ENCODE data around the gene MAPK11. TPM values are rescaled to one million over a fixed set of nuclear protein-coding genes. Genes with fewer than 3 reads are reported as not detected.

Gene MAPK11
- polyA plus RNA-seq, 3 donors from 2014 or later = 0.12 to 0.22 TPM; not detected in 1

- Mint-ChIP-seq H3K36me3 (peaks cover 0 to 23% (median 12%) of the 10 kb centered on the region in 3 donors), H3K27me3 (ENCODE audit: low read depth in 3 of 3) (peaks cover 0 to 6% (median 0%) of the 10 kb centered on the region in 3 donors), H3K27ac (no peak overlapping the region), H3K4me1 (peaks cover 0 to 2% of the 10 kb centered on the region in 2 donors), H3K4me3 (no peak overlapping the region), H3K9me3 (no peaks in the 10 kb centered on the region)
- DNase-seq = no peak
Measured at GRCh38 chr22:50226875-50227165, 43.4 kb downstream of the MAPK11 start.

GRCh38 chr22:50226063-50226874 lies 43.9 kb downstream of the MAPK11 start:
- Mint-ChIP-seq H3K36me3 (peaks cover 0 to 24% (median 12%) of the 10 kb centered on the region in 3 donors), H3K4me1 (peaks cover 0 to 2% of the 10 kb centered on the region in 2 donors), H3K9me3 (no peaks in the 10 kb centered on the region), H3K4me3 (no peak overlapping the region), H3K27me3 (ENCODE audit: low read depth in 3 of 3) (peaks cover 0 to 6% (median 0%) of the 10 kb centered on the region in 3 donors), H3K27ac (no peak overlapping the region)
- no peak for DNase-seq

- Mint-ChIP-seq H3K9me3 (no peaks in the 10 kb centered on the region), H3K27ac (no peak overlapping the region), H3K36me3 (peaks cover 0 to 28% (median 12%) of the 10 kb centered on the region in 3 donors), H3K27me3 (ENCODE audit: low read depth in 3 of 3) (peaks cover 0 to 6% (median 3%) of the 10 kb centered on the region in 3 donors), H3K4me3 (no peak overlapping the region), H3K4me1 (peaks cover 0 to 2% of the 10 kb centered on the region in 2 donors)
- no peak for DNase-seq
Measured at GRCh38 chr22:50225200-50225969, 44.8 kb downstream of the MAPK11 start.

GRCh38 chr22:50224071-50224470 lies 46.1 kb downstream of the MAPK11 start:
- peak overlapping the region in 1 of 6 donors; percentile 4 for H3K27ac Mint-ChIP-seq
- DNase-seq = no peak
- peaks cover 2 to 9% (median 3%) of the 10 kb centered on the region in 3 donors for H3K27me3 Mint-ChIP-seq (ENCODE audit: low read depth in 3 of 3)
- H3K4me1 Mint-ChIP-seq = no peaks in the 10 kb centered on the region
- H3K36me3 Mint-ChIP-seq = peaks cover 0 to 20% (median 7%) of the 10 kb centered on the region in 3 donors
- H3K9me3 Mint-ChIP-seq = no peaks in the 10 kb centered on the region
- H3K4me3 Mint-ChIP-seq = no peak overlapping the region

- peaks cover 0 to 18% (median 0%) of the 10 kb centered on the region in 3 donors for H3K36me3 Mint-ChIP-seq
- H3K27me3 Mint-ChIP-seq (ENCODE audit: low read depth in 3 of 3) = peaks cover 3 to 9% (median 7%) of the 10 kb centered on the region in 3 donors
- no peaks in the 10 kb centered on the region for H3K9me3 Mint-ChIP-seq
- H3K4me1 Mint-ChIP-seq = no peaks in the 10 kb centered on the region
- H3K27ac Mint-ChIP-seq = no peak overlapping the region
- DNase-seq = no peak
- H3K4me3 Mint-ChIP-seq = no peak overlapping the region
Measured at GRCh38 chr22:50222508-50222907, 47.7 kb downstream of the MAPK11 start.

- Mint-ChIP-seq H3K9me3 (no peaks in the 10 kb centered on the region), H3K36me3 (peaks cover 0 to 21% (median 0%) of the 10 kb centered on the region in 3 donors), H3K27ac (no peak overlapping the region), H3K4me1 (no peaks in the 10 kb centered on the region), H3K4me3 (no peak overlapping the region), H3K27me3 (ENCODE audit: low read depth in 3 of 3) (peaks cover 3 to 12% (median 9%) of the 10 kb centered on the region in 3 donors)
- no peak for DNase-seq
Measured at GRCh38 chr22:50221410-50222300, 48.5 kb downstream of the MAPK11 start.

GRCh38 chr22:50220603-50221409 lies 49.4 kb downstream of the MAPK11 start:
- H3K27me3 Mint-ChIP-seq (ENCODE audit: low read depth in 3 of 3) = peaks cover 3 to 15% (median 10%) of the 10 kb centered on the region in 3 donors
- H3K4me1 Mint-ChIP-seq = no peaks in the 10 kb centered on the region
- peak overlapping the region in 1 of 6 donors; percentile 23 for H3K27ac Mint-ChIP-seq
- no peak overlapping the region for H3K4me3 Mint-ChIP-seq
- DNase-seq = no peak
- H3K9me3 Mint-ChIP-seq = no peaks in the 10 kb centered on the region
- peaks cover 0 to 24% (median 0%) of the 10 kb centered on the region in 3 donors for H3K36me3 Mint-ChIP-seq

GRCh38 chr22:50219800-50220602 lies 50.2 kb downstream of the MAPK11 start:
- no peaks in the 10 kb centered on the region for H3K9me3 Mint-ChIP-seq
- DNase-seq = no peak
- H3K36me3 Mint-ChIP-seq = peaks cover 0 to 24% (median under 1%) of the 10 kb centered on the region in 3 donors
- peak overlapping the region in 1 of 6 donors; percentile 39 for H3K27ac Mint-ChIP-seq
- H3K4me3 Mint-ChIP-seq = no peak overlapping the region
- H3K27me3 Mint-ChIP-seq (ENCODE audit: low read depth in 3 of 3) = peaks cover 3 to 18% (median 10%) of the 10 kb centered on the region in 3 donors
- H3K4me1 Mint-ChIP-seq = peaks cover 0 to 2% of the 10 kb centered on the region in 2 donors

GRCh38 chr22:50218996-50219727 lies 51.0 kb downstream of the MAPK11 start:
- peaks cover 3 to 6% of the 10 kb centered on the region in 2 donors for H3K4me1 Mint-ChIP-seq
- H3K27me3 Mint-ChIP-seq (ENCODE audit: low read depth in 3 of 3) = peaks cover 3 to 18% (median 6%) of the 10 kb centered on the region in 3 donors
- H3K27ac Mint-ChIP-seq = no peak overlapping the region
- DNase-seq = no peak
- peaks cover 0 to 25% (median 5%) of the 10 kb centered on the region in 3 donors for H3K36me3 Mint-ChIP-seq
- no peaks in the 10 kb centered on the region for H3K9me3 Mint-ChIP-seq
- no peak overlapping the region for H3K4me3 Mint-ChIP-seq

GRCh38 chr22:50218153-50218995 lies 51.8 kb downstream of the MAPK11 start:
- DNase-seq = no peak
- no peak overlapping the region for H3K27ac Mint-ChIP-seq
- no peak overlapping the region for H3K4me3 Mint-ChIP-seq
- no peaks in the 10 kb centered on the region for H3K9me3 Mint-ChIP-seq
- H3K36me3 Mint-ChIP-seq = peaks cover 0 to 20% (median 5%) of the 10 kb centered on the region in 3 donors
- peaks cover 3 to 18% (median 5%) of the 10 kb centered on the region in 3 donors for H3K27me3 Mint-ChIP-seq (ENCODE audit: low read depth in 3 of 3)
- H3K4me1 Mint-ChIP-seq = peaks cover 5 to 7% of the 10 kb centered on the region in 2 donors
